Trophoblast cell (in vitro differentiated cells and primary cell): Measurements from ENCODE around the gene SENP3.

Source experiments
- DNase-seq, 2 donors: peaks; one replicate each; pipeline ENCODE4 v3.0.0-alpha.2; 2016
- H2AFZ ChIP-seq: 2 replicates; pipeline ENCODE4 v1.6.1; 2013; ENCODE audit warnings: low read length, moderate library complexity, mild to moderate bottlenecking; ENCODE audit not compliant: insufficient read depth, poor library complexity
- H2AK5ac ChIP-seq: 2 replicates; pipeline ENCODE4 v1.6.1; 2013; ENCODE audit warnings: mild to moderate bottlenecking, low read length
- H2BK120ac ChIP-seq: 2 replicates; pipeline ENCODE4 v1.6.1; 2013; ENCODE audit warnings: low read length, mild to moderate bottlenecking, moderate library complexity; ENCODE audit not compliant: insufficient read depth, poor library complexity
- H2BK12ac ChIP-seq: 2 replicates; pipeline ENCODE4 v1.6.1; 2013; ENCODE audit warnings: mild to moderate bottlenecking, low read length, moderate library complexity
- H2BK5ac ChIP-seq: 2 replicates; pipeline ENCODE4 v1.6.1; 2013; ENCODE audit warnings: low read length, low read depth, moderate library complexity, mild to moderate bottlenecking; ENCODE audit not compliant: poor library complexity
- H3K14ac ChIP-seq: 2 replicates; pipeline ENCODE4 v1.6.1; 2013; ENCODE audit warnings: mild to moderate bottlenecking, low read length
- H3K18ac ChIP-seq: 2 replicates; pipeline ENCODE4 v1.6.1; 2013; ENCODE audit warnings: mild to moderate bottlenecking, low read length
- H3K23ac ChIP-seq: 2 replicates; pipeline ENCODE4 v1.6.1; 2013; ENCODE audit warnings: low read length
- H3K27ac ChIP-seq: 2 replicates; pipeline ENCODE4 v1.5.1; 2013; ENCODE audit warnings: low read depth, mild to moderate bottlenecking, inconsistent platforms, low read length, moderate library complexity
- H3K27me3 ChIP-seq: 2 replicates; pipeline ENCODE4 v1.6.1; 2013; ENCODE audit warnings: inconsistent platforms, mild to moderate bottlenecking, low read length, moderate library complexity; ENCODE audit not compliant: insufficient read depth
- H3K36me3 ChIP-seq, 2 experiments: 1 replicate in 1 of 2; 2 replicates in 1 of 2; pipeline ENCODE4 v1.6.1; 2013; ENCODE audit warnings: low read length in 2 of 2, mild to moderate bottlenecking in 2 of 2, moderate library complexity in 1 of 2; ENCODE audit not compliant: insufficient read depth in 2 of 2, control insufficient read depth in 1 of 2
- H3K4ac ChIP-seq: 2 replicates; pipeline ENCODE4 v1.6.1; 2013; ENCODE audit warnings: low read depth, mild to moderate bottlenecking, low read length, moderate library complexity
- H3K4me1 ChIP-seq, 2 experiments: 1 replicate in 1 of 2; 2 replicates in 1 of 2; pipeline ENCODE4 v1.6.1; 2013; ENCODE audit warnings: low read length in 2 of 2, mild to moderate bottlenecking in 2 of 2, moderate library complexity in 1 of 2; ENCODE audit not compliant: insufficient read depth in 2 of 2, control insufficient read depth in 1 of 2
- H3K4me2 ChIP-seq: 2 replicates; pipeline ENCODE4 v1.6.1; 2013; ENCODE audit warnings: inconsistent platforms, mild to moderate bottlenecking, low read length, moderate library complexity
- H3K4me3 ChIP-seq: 2 replicates; pipeline ENCODE4 v1.5.1; 2013; ENCODE audit warnings: mild to moderate bottlenecking, low read depth, low read length, inconsistent platforms
- H3K79me1 ChIP-seq: one replicate; pipeline ENCODE4 v1.6.1; 2013; ENCODE audit warnings: low read length
- H3K79me2 ChIP-seq: 2 replicates; pipeline ENCODE4 v1.6.1; 2013; ENCODE audit warnings: low read length, mild to moderate bottlenecking; ENCODE audit not compliant: control insufficient read depth, insufficient read depth, poor library complexity
- H3K9ac ChIP-seq: 2 replicates; pipeline ENCODE4 v1.6.1; 2013; ENCODE audit warnings: mild to moderate bottlenecking, low read length
- H3K9me3 ChIP-seq: 2 replicates; pipeline ENCODE4 v1.6.1; 2013; ENCODE audit warnings: low read depth, mild to moderate bottlenecking, control low read depth, inconsistent platforms, low read length; ENCODE audit not compliant: insufficient read depth
- H4K12ac ChIP-seq: 2 replicates; pipeline ENCODE4 v1.6.1; 2013; ENCODE audit warnings: low read depth, mild to moderate bottlenecking, low read length, moderate library complexity
- H4K8ac ChIP-seq: 2 replicates; pipeline ENCODE4 v1.6.1; 2013; ENCODE audit warnings: low read depth, mild to moderate bottlenecking, low read length, moderate library complexity
- H4K91ac ChIP-seq: one replicate; pipeline ENCODE4 v1.6.1; 2013; ENCODE audit warnings: low read depth, mild to moderate bottlenecking, low read length, moderate library complexity
- WGBS: extraction: QIAGEN DNeasy Blood & Tissue Kit; methylation state at CpG from one replicate; pipeline ENCODE4 v1.1.7; 2013; ENCODE audit warnings: missing lambda C conversion rate; ENCODE audit not compliant: insufficient read length, insufficient coverage; ENCODE audit errors: extremely low coverage; 5-methylcytosine and 5-hydroxymethylcytosine counted together

The SENP3 gene

DNA sequence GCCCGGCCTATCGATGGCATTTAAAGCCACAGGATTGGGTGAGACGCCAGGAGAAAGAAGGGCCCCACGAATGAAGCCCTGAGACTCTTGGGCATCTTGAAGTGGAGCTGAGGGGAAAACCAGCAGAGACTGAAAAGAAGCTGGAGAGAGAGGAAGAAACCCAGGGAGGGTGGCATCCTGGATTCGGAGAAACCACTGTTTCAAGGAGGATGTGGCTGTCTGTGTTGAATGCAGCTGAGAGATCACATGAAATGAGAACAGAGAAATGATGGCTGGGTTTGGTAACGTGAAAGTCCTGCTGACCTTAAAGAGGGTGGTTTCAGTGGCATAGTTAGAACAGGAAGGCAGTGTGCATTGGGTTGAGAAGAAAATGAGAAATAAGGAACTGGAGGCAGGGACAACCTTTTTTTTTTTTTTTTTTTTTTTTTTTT is 9.1 kb upstream of the SENP3 start:
- no CpG with 5 or more reads among the region's 6 CpGs for WGBS
- peak in 1 of 2 donors; percentile 24 for DNase-seq
- H4K12ac ChIP-seq = no peak overlapping the region
- no peak overlapping the region for H2AFZ ChIP-seq
- no peak overlapping the region for H2AK5ac ChIP-seq
- H3K4me3 ChIP-seq = no peak overlapping the region
- no peak overlapping the region for H3K4ac ChIP-seq
- no peak overlapping the region for H3K4me2 ChIP-seq
- H3K9me3 ChIP-seq = no peaks in the 10 kb centered on the region
- H2BK5ac ChIP-seq = no peak overlapping the region
- H3K18ac ChIP-seq = no peak overlapping the region
- no peaks in the 10 kb centered on the region for H3K27me3 ChIP-seq
- no peak overlapping the region for H3K14ac ChIP-seq
- H4K91ac ChIP-seq = no peak overlapping the region
- H3K4me1 ChIP-seq = peaks cover 6 to 10% of the 10 kb centered on the region in 2 experiments
- H2BK12ac ChIP-seq = no peak overlapping the region
- no peak overlapping the region for H3K23ac ChIP-seq
- no peaks in the 10 kb centered on the region for H3K79me2 ChIP-seq
- H3K9ac ChIP-seq = no peak overlapping the region
- no peaks in the 10 kb centered on the region for H3K36me3 ChIP-seq
- no peak overlapping the region for H2BK120ac ChIP-seq
- peaks cover 6% of the 10 kb centered on the region for H3K79me1 ChIP-seq
- no peak overlapping the region for H3K27ac ChIP-seq
- H4K8ac ChIP-seq = no peak overlapping the region

DNA sequence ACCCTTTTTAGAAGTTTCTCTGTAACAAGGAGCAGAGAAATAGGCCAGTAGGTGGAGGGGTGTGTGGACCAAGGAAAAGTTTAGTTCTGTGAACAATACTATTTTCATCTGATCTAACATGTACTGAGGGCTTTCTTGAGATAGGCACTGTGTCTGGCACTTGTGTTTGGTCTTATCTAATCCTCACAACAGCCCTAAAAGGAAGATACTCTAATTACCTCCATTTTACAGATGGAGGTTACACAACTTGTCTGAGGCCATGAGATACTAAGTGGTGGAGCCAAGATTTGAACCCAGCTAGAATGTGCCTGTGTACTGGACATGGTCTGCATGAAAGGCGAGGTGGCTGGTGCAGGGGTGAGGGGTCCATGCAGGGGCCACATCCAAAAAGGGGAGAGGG is 8.4 kb upstream of the SENP3 start:
- Histone ChIP-seq H2BK120ac (no peak overlapping the region), H3K36me3 (no peaks in the 10 kb centered on the region), H3K14ac (no peak overlapping the region), H4K12ac (no peak overlapping the region), H2AFZ (no peak overlapping the region), H3K27ac (no peak overlapping the region), H4K91ac (no peak overlapping the region), H4K8ac (no peak overlapping the region), H3K79me1 (peaks cover 6% of the 10 kb centered on the region), H3K27me3 (no peaks in the 10 kb centered on the region), H3K18ac (no peak overlapping the region), H2BK5ac (no peak overlapping the region), H3K4me1 (peaks cover 8 to 10% of the 10 kb centered on the region in 2 experiments), H3K4me2 (no peak overlapping the region), H2BK12ac (no peak overlapping the region), H3K79me2 (no peaks in the 10 kb centered on the region), H2AK5ac (no peak overlapping the region), H3K9ac (no peak overlapping the region), H3K9me3 (no peaks in the 10 kb centered on the region), H3K23ac (no peak overlapping the region), H3K4ac (no peak overlapping the region), H3K4me3 (no peak overlapping the region)
- DNase-seq = no peak
- WGBS = no CpG with 5 or more reads among the region's 1 CpG

DNA sequence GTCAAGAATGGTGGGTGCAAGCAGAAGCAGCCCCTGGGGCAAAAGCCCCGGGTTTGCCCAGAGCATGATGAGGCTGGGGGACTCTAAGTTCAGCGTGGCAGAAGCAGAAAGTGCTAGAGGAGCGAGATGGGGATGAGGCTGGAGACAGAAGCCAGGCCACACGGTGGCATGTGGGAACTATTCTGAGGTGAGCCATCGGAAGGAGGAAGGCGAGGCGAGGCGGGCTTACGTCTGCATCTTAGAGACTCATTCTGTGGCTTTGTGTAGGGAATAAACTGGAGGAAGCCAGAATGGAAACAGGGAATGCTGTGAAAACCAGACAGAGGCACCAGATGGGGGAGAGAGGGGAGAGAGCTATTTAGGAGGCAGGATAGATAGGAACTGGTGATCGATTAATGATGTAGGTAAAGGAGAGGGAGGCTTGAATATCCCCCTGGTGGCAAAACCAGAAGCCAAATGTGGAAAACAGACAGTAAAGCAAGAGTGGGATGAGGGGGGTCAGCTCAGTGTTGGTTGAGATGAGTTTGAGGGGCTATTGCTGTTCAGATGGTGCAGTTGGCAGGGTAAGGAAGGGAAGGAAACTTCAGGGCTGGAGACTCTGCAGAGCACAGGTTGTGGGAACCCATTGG is 6.3 kb upstream of the SENP3 start:
- H3K4me1 ChIP-seq = peaks cover 3 to 4% of the 10 kb centered on the region in 2 experiments
- H2AFZ ChIP-seq = no peak overlapping the region
- H4K91ac ChIP-seq = no peak overlapping the region
- no peaks in the 10 kb centered on the region for H3K79me2 ChIP-seq
- H3K4ac ChIP-seq = no peak overlapping the region
- no peaks in the 10 kb centered on the region for H3K9me3 ChIP-seq
- no peak for DNase-seq
- H4K8ac ChIP-seq = no peak overlapping the region
- no peak overlapping the region for H3K4me3 ChIP-seq
- H2BK5ac ChIP-seq = no peak overlapping the region
- H3K27ac ChIP-seq = no peak overlapping the region
- H3K4me2 ChIP-seq = no peak overlapping the region
- no CpG with 5 or more reads among the region's 10 CpGs for WGBS
- H3K18ac ChIP-seq = no peak overlapping the region
- no peak overlapping the region for H2BK120ac ChIP-seq
- no peaks in the 10 kb centered on the region for H3K79me1 ChIP-seq
- no peak overlapping the region for H2AK5ac ChIP-seq
- no peak overlapping the region for H3K23ac ChIP-seq
- H3K36me3 ChIP-seq = no peaks in the 10 kb centered on the region
- no peak overlapping the region for H4K12ac ChIP-seq
- no peak overlapping the region for H3K9ac ChIP-seq
- no peaks in the 10 kb centered on the region for H3K27me3 ChIP-seq
- no peak overlapping the region for H3K14ac ChIP-seq
- H2BK12ac ChIP-seq = no peak overlapping the region

DNA sequence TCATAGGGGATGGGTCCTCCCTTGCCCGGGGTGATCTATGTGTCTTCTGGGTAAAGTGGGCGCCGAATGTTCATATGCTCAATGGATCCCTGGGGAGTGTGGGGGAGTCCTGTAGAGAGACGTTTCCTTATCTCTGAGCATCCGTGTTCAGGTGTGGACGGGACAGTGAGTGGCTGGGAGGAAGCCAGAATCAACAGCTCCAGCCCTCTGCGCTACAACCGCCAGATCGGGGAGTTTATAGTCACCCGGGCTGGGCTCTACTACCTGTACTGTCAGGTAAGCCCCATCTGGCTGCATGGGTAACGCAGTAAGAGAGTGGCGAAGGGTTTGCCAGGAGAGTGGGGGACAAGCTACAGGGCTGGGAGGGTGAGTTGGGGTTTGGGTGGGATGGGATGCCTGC is 5.1 kb upstream of the SENP3 start:
- no CpG with 5 or more reads among the region's 12 CpGs for WGBS
- Histone ChIP-seq H2BK120ac (no peak overlapping the region), H2BK5ac (no peak overlapping the region), H3K23ac (no peak overlapping the region), H3K27me3 (no peaks in the 10 kb centered on the region), H3K4ac (no peak overlapping the region), H3K79me2 (peaks cover 3% of the 10 kb centered on the region), H3K79me1 (peaks cover 6% of the 10 kb centered on the region), H3K36me3 (no peaks in the 10 kb centered on the region), H3K27ac (no peak overlapping the region), H3K9me3 (no peaks in the 10 kb centered on the region), H3K18ac (no peak overlapping the region), H2AFZ (no peak overlapping the region), H2BK12ac (no peak overlapping the region), H4K91ac (no peak overlapping the region), H4K12ac (no peak overlapping the region), H2AK5ac (no peak overlapping the region), H3K9ac (no peak overlapping the region), H4K8ac (no peak overlapping the region), H3K14ac (no peak overlapping the region), H3K4me2 (no peak overlapping the region), H3K4me1 (peaks cover 4 to 7% of the 10 kb centered on the region in 2 experiments), H3K4me3 (no peak overlapping the region)
- no peak for DNase-seq
